Vagina (tissue), 2 donors: Measurements from ENCODE around the gene BATF.

Source experiments
- POLR2A ChIP-seq, 2 donors: fragments of 450-650 bp; IDR thresholded peaks; one replicate each; pipeline ENCODE4 v1.6.1; 2017; ENCODE audit warnings: antibody characterized with exemption in 2 of 2, mild to moderate bottlenecking in 2 of 2, moderate library complexity in 2 of 2
- POLR2AphosphoS5 ChIP-seq, 2 donors: sonication (generic); formaldehyde crosslinking; IDR thresholded peaks; one replicate each; pipeline ENCODE4 v1.9.0; 2017; ENCODE audit warnings: antibody characterized with exemption in 2 of 2, mild to moderate bottlenecking in 2 of 2, low read depth in 1 of 2; ENCODE audit not compliant: insufficient read depth in 1 of 2
- TF ChIP-seq, protein P1 (sequence below), 3 experiments: fragments of 450-650 bp in 2 of 3; fragments of 200-600 bp in 1 of 3; sonication (generic) in 1 of 3; IDR thresholded peaks; one replicate each; pipeline ENCODE4 v1.5.1; 2017 to 2019; ENCODE audit warnings: antibody characterized with exemption in 3 of 3, mild to moderate bottlenecking in 2 of 3, moderate library complexity in 2 of 3

DNA sequence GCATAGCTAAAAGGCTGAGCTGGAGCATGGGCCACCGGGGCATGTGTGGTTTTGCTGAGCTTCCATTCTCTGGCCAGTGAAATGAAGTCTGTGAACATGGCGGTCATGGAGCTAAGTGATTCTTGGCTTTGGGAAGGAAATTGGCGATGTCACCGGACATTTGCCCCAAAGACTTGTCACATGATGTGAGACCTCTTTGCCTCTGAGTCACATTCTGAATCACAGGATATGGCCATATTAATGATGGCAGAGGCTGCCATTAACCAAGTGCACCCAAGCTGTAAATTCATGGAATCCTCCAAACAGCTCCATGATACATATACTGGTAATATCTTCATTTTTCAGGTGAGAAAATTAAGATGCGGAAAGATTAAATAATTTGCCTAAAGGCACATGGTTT, 27.4 kb upstream of the BATF start:
- TF ChIP-seq, protein P1, sequence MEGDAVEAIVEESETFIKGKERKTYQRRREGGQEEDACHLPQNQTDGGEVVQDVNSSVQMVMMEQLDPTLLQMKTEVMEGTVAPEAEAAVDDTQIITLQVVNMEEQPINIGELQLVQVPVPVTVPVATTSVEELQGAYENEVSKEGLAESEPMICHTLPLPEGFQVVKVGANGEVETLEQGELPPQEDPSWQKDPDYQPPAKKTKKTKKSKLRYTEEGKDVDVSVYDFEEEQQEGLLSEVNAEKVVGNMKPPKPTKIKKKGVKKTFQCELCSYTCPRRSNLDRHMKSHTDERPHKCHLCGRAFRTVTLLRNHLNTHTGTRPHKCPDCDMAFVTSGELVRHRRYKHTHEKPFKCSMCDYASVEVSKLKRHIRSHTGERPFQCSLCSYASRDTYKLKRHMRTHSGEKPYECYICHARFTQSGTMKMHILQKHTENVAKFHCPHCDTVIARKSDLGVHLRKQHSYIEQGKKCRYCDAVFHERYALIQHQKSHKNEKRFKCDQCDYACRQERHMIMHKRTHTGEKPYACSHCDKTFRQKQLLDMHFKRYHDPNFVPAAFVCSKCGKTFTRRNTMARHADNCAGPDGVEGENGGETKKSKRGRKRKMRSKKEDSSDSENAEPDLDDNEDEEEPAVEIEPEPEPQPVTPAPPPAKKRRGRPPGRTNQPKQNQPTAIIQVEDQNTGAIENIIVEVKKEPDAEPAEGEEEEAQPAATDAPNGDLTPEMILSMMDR (IDR thresholded peaks at IDR 0.05): no peak
- TF ChIP-seq POLR2A (IDR thresholded peaks at IDR 0.05) (no peak), POLR2AphosphoS5 (IDR thresholded peaks at IDR 0.05; ENCODE audit: insufficient read depth in 1 of 2, low read depth in 1 of 2) (no peak)
